HFFc6 (cell line): ENCODE measurements around the gene MRGPRD. TPM values are rescaled to one million over a fixed set of nuclear protein-coding genes. Genes with fewer than 3 reads are reported as not detected.

Experiments
- DNase-seq: peaks from one replicate; pipeline ENCODE4 v3.0.0-alpha.2; 2018
- H3K27ac Mint-ChIP-seq: 2 replicates; pipeline ENCODE4 v1.8.0; 2020; ENCODE audit warnings: mild to moderate bottlenecking, mixed read lengths
- H3K27me3 Mint-ChIP-seq: 2 replicates; pipeline ENCODE4 v1.8.0; 2021; ENCODE audit warnings: mild to moderate bottlenecking, moderate library complexity, mixed read lengths; ENCODE audit not compliant: insufficient read depth
- H3K36me3 Mint-ChIP-seq: 2 replicates; pipeline ENCODE4 v1.8.0; 2021; ENCODE audit warnings: low read depth, mixed read lengths
- H3K4me1 Mint-ChIP-seq: 2 replicates; pipeline ENCODE4 v1.8.0; 2020; ENCODE audit warnings: low read depth, mixed read lengths
- H3K4me3 Mint-ChIP-seq: 2 replicates; pipeline ENCODE4 v1.8.0; 2020; ENCODE audit warnings: mild to moderate bottlenecking, moderate library complexity, mixed read lengths
- H3K9me3 Mint-ChIP-seq: 2 replicates; pipeline ENCODE4 v1.8.0; 2020; ENCODE audit warnings: mild to moderate bottlenecking, mixed read lengths
- total RNA-seq, 6 experiments: library from RNA; stranded (reverse); fragmentation: NEBNext Ultra II Directional; extraction: Animal tissue kit (Norgen Biotek cat#: 25700); gene quantifications; 2 replicates in 1 of 6; 3 replicates in 5 of 6; pipeline ENCODE4 v1.2.3, GENCODE V29; 2021
- TF ChIP-seq, protein P1 (sequence below): fragments of 200-600 bp; sonication (generic); IDR thresholded peaks from 2 replicates; pipeline ENCODE4 v1.5.0; 2021; ENCODE audit warnings: antibody characterized with exemption, mild to moderate bottlenecking

The MRGPRD gene
- total RNA-seq, 6 experiments from 2014 or later, result not detected

- no peaks in the 10 kb centered on the region for H3K36me3 Mint-ChIP-seq
- H3K27ac Mint-ChIP-seq, result no peak overlapping the region
- H3K9me3 Mint-ChIP-seq, result peaks cover 11% of the 10 kb centered on the region; the same call in 1 of the 2 replicates
- TF ChIP-seq, protein P1, sequence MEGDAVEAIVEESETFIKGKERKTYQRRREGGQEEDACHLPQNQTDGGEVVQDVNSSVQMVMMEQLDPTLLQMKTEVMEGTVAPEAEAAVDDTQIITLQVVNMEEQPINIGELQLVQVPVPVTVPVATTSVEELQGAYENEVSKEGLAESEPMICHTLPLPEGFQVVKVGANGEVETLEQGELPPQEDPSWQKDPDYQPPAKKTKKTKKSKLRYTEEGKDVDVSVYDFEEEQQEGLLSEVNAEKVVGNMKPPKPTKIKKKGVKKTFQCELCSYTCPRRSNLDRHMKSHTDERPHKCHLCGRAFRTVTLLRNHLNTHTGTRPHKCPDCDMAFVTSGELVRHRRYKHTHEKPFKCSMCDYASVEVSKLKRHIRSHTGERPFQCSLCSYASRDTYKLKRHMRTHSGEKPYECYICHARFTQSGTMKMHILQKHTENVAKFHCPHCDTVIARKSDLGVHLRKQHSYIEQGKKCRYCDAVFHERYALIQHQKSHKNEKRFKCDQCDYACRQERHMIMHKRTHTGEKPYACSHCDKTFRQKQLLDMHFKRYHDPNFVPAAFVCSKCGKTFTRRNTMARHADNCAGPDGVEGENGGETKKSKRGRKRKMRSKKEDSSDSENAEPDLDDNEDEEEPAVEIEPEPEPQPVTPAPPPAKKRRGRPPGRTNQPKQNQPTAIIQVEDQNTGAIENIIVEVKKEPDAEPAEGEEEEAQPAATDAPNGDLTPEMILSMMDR, result no peak
- H3K4me3 Mint-ChIP-seq, result no peak overlapping the region
- H3K27me3 Mint-ChIP-seq, result peaks cover 23% of the 10 kb centered on the region
- no peaks in the 10 kb centered on the region for H3K4me1 Mint-ChIP-seq
- DNase-seq, result no peak
Measured at GRCh38 chr11:68962527-68963250, 18.1 kb downstream of the MRGPRD start.

DNA sequence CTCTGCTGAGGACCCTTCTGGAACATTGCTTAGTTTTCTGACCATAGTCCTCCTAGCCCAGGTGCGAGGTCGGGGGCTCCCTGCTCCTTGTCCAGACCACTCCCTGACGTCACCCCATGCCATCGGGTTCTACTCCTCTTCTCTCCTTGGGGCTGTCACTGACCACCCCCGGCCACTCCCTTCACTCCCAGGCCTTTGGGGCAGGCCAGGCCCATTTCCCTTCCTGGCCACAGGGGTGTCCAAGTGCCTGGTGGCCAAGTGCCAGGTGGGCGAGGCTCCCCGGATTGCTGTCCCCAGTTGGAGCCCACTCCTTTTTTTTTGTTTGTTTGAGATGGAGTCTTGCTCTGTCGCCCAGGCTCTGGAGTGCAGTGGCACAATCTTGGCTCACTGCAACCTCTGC, 19.5 kb downstream of the MRGPRD start:
- DNase-seq, result no peak
- TF ChIP-seq, protein P1, result no peak
- Mint-ChIP-seq H3K36me3 (no peaks in the 10 kb centered on the region), H3K4me1 (no peaks in the 10 kb centered on the region), H3K4me3 (no peak overlapping the region), H3K27me3 (peaks cover 14% of the 10 kb centered on the region), H3K27ac (no peak overlapping the region), H3K9me3 (peaks cover 11% of the 10 kb centered on the region; the same call in 1 of the 2 replicates)

- Mint-ChIP-seq H3K27ac (no peak overlapping the region), H3K36me3 (no peaks in the 10 kb centered on the region), H3K9me3 (peaks cover 11% of the 10 kb centered on the region; the same call in 1 of the 2 replicates), H3K4me3 (no peak overlapping the region), H3K4me1 (peaks cover 1% of the 10 kb centered on the region), H3K27me3 (peaks cover 7% of the 10 kb centered on the region)
- DNase-seq, result no peak
- TF ChIP-seq, protein P1, result no peak
Measured at GRCh38 chr11:68960294-68961071, 20.3 kb downstream of the MRGPRD start.

- Mint-ChIP-seq H3K27ac (no peak overlapping the region), H3K36me3 (no peaks in the 10 kb centered on the region), H3K4me3 (no peak overlapping the region), H3K27me3 (peaks cover 9% of the 10 kb centered on the region), H3K9me3 (peaks cover 9% of the 10 kb centered on the region; the same call in 1 of the 2 replicates), H3K4me1 (peaks cover 8% of the 10 kb centered on the region)
- DNase-seq, result no peak
- TF ChIP-seq, protein P1, result no peak
Measured at GRCh38 chr11:68959465-68960293, 21.1 kb downstream of the MRGPRD start.

DNA sequence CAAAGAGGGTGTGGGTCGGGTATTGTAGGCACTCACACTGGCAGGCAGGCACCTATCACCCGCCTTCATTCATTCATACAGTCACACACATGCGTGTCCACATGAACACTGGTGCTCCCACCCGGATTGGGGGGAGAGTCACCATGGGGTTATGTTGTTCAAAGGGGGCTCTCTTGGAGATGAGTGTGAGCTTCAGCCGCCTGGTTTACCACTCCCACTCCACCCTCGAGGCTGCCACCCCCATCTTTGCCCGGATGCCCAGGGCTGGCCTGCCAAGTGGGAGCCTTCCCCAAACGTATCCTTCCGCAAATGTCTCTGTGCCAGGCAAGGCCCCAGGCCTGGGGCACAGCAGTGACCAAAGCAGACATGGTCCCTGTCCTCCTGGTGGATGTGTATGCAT, 22.6 kb downstream of the MRGPRD start:
- H3K4me3 Mint-ChIP-seq, result no peak overlapping the region
- peaks cover 7% of the 10 kb centered on the region for H3K27me3 Mint-ChIP-seq
- no peak overlapping the region for H3K27ac Mint-ChIP-seq
- H3K4me1 Mint-ChIP-seq, result peaks cover 8% of the 10 kb centered on the region
- H3K36me3 Mint-ChIP-seq, result no peaks in the 10 kb centered on the region
- peaks cover 7% of the 10 kb centered on the region; the same call in 1 of the 2 replicates for H3K9me3 Mint-ChIP-seq
- no peak for DNase-seq
- TF ChIP-seq, protein P1, result no peak
